ENCODE measurements around the gene FN3K.
"Not testable (repeated sequence)": the region's sequence is repeated elsewhere in the genome, so short reads cannot be mapped to it uniquely, and the experiment has no call there.

The FN3K gene

DNA sequence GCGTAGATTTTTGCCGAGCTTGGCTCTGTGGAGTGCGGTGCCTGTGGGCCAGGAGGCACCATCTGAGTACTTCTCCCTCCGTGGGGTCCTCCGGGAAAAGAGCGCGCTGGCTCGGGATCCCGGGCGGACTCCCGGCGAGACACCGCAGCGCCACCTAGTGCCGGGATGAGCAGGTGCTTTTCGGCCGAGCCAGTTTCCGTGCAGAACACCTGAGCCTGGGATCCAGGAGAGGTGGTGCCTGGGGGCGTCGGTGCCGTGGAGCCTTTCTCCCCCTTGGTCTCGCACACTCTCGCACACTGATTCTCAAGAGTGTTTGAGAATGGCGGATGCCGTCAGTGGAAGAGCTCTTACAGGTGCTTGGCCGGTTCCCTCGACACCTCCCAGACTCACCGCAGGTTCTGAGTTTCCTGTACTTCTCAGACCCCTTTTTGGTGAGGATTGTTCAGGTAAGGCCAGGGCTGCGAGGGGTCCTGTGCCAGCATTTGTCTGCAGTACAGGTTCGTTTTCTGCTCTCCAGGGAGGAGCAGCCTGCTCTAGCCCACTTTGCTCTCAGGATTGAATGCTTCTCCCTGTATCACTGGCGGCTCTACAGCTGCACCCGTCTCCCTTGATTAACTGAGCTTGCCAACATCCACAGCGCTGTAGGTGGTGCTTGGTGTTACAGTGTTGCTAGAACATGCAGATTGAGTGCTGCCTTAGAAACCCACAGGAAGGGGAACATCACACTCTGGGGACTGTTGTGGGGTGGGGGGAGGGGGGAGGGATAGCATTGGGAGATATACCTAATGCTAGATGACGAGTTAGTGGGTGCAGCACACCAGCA lies 39.8 kb downstream of the FN3K start:
- DNase-seq = peak; percentile 26

DNA sequence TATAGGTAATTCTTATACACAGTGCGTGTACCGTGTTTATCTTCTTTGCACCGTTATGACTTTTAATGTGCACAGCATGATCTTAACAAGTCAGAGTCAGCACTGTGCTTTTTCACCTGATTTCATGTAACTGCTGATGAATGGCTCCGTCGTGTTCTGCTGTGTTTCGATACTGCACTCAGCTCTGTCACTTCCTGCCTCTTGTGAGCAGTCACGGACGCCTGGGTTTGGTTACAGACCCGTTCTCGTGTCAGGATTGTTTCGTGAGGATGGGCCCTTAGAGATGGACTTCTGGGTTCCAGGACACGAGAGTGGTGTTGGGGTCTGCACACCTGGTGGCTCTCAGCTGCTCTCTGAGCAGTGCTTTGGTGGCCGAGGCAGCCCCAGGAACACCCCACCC lies 41.0 kb downstream of the FN3K start:
- no peak for DNase-seq

DNA sequence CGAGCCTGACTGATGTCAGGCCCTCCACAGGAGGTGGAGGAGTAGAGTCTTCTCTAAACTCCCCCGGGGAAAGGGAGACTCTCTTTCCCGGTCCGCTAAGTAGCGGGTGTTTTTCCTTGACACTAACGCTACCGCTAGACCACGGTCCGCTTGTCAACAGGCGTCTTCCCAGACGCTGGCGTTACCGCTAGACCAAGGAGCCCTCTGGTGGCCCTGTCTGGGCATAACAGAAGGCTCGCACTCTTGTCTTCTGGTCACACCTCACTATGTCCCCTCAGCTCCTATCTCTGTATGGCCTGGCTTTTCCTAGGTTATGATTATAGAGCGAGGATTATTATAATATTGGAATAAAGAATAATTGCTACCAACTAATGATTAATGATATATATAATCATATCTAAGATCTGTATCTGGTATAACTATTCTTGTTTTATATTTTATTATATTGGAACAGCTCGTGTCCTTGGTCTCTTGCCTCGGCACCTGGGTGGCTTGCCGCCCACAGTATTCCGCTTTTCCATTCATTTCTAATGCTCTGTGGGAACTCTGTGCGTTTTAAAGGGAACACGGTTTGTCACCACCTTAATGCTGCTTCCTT lies 42.5 kb downstream of the FN3K start:
- peak; percentile 18 for DNase-seq

DNA sequence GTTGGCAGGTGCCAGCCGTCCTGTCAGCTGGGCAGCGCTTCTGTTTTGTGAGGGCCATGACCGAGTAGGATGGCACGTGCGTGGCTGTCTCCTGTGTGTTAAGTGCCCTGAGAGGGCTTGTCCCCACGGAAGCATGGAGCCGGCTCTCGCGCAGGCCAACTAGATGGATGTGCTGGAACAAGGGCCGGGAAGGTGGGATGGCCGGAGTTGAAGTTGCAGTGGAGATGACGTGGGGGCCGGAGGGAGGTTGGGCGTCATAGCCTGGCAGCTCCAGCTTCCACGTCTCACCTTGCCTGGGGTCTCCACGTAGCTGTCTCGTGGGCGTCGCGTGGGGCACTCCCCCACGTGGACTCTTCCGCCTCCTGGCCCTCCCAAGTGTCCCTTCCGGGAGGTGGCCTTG lies 44.1 kb downstream of the FN3K start:
- no peak for DNase-seq

DNA sequence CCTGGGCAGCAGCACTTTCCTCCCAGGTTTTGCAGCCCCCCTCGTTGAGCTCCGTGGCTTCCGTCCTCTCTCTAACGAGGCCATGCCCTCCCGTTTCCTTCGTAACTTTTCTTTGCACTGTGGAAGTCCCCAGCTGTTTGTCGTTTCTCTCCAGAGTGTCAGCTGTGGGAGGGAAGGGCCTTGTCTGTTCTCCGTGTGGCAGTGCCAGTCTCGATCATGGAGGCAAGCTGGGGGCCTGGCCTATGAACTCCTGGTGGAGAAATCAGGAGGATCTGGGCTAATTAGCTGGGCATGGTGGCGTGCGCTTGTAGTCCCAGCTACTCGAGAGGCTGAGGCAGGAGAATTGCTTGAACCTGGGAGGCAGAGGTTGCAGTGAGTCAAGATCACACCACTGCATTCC lies 44.8 kb downstream of the FN3K start:
- DNase-seq = no peak

DNA sequence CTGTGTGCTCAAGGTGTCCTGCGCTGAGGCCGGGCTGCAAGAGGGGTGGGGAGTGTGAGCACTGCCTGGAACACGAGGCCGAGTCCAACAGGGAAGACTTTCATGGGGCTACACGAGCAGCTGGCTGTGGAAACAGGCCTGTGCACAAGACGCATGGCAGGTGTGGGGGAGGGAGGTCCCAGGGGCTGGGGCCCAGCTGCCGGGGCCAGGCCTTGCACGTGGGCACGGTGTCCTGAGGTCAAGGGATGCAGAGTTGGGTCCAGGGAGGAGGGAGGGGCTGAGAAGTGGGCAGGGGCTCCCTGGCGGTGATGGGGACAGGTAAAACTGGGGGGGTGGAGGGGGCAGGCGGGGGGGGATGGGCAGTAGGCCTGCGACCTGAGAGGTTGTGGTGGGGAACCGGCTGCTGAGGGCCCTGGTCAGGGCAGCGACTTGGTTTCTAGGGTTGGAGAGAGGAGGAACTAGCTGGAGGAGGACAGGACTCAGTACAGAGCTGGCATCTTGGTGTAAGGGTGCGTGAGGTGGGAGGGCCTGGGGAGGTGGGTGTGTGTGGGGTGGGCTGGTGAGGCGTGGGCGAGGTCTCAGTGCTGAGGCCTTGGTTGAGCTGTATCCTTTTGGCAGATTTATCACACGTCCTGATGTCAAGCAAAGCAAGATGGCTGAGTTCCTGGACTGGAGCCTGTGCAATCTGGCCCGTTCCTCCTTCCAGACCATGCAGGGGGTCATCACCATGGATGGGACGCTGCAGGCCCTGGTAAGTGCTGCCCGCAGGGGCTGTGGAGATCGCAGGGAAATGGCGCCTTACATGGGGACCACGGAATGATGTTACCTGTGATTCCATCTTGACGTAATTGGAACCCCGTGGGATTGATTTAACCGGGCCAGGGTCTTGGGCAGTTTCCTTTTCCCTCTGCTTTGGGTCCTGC lies 45.8 kb downstream of the FN3K start:
- no peak for DNase-seq

DNA sequence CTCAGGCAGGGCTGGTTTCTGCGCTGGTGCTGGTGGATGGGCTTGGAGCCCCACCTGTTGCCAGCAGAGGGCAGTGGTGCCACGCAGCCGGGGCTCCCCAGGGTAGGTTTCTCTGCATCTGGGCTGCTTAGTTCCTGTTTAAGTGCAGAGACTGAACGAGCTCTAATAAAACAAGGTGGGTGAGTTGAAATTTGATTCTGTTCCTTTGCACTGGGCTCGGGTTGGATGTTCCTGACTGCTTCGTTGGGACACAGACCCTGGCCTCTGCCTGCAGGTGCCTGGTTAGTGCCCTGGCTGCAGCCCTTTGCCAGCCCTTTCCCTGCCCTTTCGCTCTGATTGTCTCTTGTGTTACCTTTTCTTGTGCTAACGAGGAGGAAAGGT lies 46.5 kb downstream of the FN3K start:
- peak; percentile 82 for DNase-seq

DNA sequence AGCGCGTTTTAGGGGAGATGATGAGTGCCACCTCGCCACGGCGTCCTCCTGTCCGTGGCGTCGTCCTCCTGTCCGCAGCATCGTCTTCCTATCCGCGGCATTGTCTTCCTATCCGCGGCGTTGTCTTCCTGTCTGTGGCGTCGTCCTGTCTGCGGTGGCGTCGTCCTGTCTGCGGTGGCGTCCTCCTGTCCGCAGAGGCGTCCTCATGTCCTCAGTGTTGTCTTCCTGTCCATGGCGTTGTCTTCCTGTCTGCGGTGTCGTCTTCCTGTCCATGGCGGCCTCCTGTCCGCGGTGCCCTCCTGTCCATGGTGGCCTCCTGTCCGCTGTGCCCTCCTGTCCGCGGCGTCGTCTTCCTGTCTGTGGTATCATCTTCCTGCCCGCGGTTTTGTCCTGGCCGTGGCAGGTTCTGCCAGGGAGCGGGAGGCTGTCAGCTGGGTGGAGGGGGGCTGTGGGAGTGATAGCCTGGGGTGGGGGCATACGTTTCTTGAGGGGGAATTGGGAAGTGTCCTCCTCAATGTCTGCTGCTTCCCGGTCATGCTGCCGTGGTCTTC lies 47.3 kb downstream of the FN3K start:
- DNase-seq = peak; percentile 32

DNA sequence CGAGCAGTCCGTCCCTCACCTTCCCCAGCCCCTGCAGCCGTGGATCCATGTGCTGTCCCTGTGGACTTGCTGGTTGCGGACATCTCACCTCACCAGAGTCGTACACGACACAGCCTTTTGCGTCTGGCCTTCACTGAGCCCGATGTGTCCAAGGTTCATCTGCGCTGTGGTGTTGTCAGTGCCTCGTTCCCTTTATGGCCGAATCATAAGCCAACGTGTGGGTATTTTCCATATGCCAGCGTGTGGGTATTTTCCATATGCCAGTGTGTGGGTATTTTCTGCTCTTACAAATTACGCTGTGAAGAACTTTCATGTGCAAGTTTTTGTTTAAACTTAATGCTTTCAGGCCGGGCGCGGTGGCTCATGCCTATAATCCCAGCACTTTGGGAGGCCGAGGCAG lies 48.1 kb downstream of the FN3K start:
- DNase-seq = no peak

DNA sequence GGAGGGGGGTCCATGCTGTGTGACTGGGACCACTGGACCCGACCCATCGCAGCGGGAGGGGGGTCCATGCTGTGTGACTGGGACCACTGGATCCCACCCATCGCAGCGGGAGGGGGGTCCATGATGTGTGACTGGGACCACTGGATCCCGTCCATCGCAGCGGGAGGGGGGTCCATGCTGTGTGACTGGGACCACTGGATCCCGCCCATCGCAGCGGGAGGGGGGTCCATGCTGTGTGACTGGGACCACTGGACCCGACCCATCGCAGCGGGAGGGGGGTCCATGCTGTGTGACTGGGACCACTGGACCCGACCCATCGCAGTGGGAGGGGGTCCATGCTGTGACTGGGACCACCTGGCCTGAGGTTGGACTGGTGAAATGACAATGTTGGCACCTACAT lies 50.2 kb downstream of the FN3K start:
- DNase-seq = not testable (repeated sequence)

DNA sequence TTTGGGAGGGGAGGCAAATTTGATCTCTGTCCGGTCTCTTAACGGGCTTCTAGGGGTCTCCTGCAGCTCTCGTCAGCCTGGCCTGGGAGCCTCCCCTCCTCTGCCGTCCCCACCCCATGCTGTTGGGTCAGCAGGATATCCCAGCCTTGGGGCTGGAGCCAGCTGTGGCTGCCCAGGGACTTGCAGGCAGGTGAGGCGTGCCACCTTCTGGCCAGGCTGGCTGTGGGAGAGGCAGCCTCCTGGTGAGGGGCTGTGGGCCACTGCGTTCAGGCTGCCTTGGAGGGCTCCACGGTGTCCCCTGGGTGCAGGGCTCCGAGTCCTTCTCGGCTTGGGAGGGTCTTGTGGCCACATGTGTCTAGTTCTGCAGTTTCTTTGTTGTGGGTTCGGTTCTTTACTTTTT lies 51.0 kb downstream of the FN3K start:
- no peak for DNase-seq

DNA sequence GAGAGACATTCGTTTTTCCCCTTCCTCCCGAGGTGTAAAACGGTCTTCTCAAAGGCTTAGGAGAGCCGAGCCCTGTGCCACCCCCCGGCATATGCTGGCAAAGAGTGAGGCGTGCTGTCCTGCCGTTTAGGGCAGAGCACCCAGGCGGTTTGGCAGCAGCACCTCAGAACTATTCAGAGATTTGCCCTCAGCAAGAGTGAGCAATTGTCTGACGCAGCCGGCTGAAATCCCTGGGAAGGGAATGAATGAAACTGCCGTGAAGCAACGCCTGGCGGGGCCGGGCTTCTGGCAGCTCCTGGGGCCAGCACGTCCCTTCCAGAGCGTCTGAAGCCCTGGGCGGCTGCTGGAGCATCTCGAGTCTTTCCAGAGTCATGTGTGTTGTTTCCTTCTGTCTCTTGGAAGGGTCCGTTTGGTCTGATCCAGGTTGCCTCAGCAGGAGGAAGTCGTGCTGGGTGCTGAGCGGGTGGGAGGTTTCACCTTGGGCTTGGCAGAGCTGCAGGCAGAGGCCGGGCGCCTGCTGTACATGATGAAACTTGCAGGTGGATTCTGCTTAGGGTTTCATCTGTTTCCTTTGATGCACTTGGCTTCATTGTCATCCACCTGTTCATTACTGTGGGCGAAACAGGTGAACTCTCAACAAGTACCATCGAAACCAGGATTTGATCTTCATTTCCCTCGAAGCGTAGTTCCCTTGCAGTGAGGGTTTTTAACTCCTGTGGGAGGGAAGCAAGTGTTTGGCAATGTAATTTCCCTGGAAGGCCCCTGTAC lies 51.9 kb downstream of the FN3K start:
- no peak for DNase-seq

DNA sequence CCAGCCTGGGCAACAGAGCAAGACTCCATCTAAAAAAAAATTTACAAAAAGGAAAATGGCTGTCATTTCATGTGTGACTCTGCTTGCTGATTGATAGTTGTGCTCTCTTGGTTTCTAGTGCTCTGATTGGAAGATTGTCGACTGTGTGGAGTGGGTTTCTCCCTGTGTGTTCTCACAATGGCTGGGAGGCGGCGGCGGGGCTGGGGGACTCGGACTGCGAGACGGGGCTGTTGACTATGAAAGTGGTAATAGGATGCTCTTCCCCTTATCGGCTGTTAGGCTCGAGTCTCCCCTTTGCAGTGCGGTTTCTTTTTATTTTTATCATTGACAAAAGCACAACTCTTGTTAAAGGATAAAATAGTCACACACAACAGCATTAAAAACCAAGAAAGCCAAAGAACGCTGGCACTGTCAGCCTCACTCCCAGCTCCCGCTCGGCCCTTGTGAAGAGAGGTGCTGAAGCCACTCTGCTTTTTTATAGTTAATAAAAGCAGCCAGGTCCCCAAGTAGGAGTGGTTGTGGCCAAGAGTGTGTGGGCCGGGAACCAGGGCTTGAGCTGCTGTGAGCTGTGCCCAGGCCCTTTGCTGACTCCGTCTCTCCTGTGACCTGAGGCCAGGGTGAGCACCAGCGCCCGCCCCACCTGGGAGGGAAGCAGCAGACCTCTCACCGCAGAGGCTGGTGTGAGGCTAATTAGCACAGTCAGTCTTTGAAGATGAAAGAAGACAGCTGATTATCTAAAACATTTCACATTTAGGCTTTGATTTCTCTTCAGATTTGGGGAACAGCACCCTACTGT lies 53.0 kb downstream of the FN3K start:
- no peak for DNase-seq

DNA sequence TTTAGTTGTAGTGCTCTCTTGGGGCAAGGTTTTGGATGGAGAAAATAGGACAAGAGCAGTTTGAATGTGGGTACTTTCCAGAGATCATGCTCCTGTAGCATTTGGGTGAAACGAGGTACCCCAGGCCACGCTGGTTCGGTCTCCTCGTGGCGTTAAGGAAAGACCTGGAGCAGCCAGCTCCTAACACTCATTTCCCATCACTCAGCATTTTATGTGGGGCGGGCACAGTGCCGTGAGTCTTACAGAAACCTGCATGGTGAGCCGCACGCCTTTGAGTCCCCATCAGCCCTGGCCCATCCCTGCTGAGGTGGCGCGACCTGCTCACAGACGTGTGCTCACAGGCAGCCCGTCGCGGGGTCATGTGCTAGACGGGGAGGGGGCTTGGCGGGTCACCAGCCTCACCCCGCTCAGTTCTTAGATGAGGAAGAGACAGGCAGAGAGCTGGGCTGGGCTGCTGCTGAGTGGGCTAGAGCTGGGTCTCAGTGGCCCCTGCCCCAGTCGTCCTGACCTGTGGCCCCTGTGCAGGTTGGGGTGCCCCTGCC lies 53.7 kb downstream of the FN3K start:
- no peak for DNase-seq

DNA sequence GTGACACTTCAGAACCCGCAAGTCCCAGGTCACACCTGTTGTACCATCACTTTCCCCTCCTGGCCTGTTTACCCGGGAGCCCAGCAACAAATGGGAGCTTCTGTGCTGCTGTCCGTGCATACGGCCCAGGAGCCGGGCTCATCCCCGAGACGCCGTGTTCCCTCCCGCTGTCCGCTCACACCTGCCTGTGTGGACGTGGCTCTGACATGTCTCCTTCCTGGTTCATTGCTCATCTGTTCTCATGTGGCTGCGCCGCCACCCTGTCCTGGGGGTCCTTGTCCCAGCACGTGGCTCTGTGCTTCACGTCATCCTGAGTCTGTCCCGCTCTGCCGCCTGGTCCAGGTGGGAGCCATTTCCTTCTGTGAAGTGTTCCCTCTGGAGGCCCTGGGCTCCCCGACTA lies 54.4 kb downstream of the FN3K start:
- no peak for DNase-seq

DNA sequence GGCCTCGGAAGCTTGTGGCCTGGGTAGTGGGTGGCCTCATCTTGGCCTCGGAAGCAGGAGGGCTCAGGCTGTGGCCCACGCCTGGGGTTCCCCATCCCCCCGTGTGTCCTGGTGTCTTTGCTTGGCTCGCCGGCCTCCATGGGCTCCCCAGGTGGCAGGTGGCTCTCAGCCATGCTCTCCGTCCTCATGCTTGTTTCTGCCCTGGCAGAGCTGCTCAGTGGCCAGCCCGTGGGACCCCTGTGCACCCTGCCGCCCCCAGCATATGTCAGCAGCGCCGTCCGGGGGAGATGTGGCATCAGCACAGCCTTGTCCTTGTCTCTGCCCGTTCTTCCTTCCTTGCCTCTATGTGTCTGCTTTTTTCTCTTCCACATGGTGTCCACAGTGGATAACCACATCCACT lies 55.0 kb downstream of the FN3K start:
- no peak for DNase-seq

DNA sequence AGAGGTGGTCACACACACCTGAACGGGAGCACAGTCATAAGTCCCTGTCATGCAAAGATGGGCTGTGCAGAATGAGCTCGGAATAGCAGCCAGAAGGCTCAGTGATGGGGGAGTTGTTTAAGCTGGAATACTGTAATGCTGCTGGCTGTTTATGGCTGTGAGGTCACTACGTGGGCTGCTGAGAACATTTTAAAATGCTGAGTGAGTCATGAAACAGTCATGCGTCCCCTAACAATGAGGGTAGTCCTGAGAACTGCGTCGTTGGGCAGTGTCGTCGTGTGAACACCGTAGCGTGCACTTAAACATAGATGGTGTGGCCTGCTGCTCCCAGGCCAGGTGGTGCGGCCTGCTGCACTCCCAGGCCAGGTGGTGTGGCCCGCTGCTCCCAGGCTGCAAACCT lies 56.1 kb downstream of the FN3K start:
- DNase-seq = no peak

DNA sequence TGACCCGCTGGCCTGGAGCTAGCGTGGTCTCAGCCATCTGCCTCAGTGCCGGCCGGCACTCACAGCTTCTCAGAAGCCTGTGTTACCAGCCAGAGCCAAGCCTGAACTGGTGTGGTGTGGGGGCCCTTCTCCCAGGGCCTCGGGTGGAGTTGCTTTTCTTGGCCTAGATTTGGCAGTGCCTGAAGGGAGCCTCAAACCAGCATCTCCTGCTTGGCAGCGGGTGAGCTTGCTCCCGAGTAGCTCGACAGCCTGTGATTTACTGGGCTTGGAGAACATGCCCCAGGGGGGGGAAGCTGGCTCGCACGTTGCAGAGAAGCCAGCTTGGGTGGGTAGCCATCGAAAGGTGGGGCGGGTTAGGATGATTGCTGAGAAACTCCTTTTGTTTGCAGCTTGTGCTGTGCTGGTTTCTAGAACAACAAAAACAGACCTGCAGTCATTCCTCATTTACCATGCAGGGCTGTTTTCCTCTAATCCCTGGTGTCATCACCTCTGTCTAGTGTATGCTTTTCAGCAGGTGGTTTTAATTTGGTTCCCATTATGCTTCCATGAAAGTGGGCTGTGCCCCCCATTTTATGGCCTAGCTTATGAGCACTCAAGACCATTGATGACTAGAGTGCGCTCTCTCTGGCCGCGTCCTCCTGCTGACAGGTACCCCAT lies 58.7 kb downstream of the FN3K start:
- DNase-seq = no peak

DNA sequence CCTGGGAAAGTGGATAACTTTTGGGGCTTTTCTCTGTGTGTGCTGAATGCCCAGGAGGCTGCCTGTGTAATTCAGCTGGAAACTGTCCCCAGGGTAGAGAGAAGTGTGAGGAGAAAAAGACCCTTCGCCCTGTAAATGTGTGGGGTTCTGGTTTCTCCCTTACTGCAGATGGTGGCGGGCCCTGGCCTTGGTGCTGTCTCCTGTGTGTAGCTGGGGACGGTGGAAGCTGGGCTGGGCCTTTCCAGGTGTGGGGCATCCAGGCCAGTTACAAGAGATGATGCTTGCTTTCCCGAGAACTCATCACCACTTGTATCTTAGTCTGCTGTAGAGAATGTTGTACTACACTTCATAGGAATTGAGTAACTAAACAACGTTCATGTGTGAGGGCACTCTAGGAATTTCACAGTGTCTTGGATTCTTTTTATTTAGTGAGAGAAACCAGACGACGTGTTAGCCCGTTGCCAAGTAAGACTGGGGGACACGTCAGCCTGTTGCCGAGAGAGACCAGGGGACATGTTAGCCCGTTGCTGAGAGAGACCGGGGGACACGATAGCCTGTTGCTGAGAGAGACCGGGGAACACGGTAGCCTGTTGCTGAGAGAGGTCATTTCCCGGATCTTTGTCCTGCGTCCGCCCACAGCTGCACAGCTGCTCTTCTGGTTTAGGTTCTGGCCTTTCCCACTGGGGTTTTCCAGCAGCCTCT lies 59.5 kb downstream of the FN3K start:
- DNase-seq = no peak

DNA sequence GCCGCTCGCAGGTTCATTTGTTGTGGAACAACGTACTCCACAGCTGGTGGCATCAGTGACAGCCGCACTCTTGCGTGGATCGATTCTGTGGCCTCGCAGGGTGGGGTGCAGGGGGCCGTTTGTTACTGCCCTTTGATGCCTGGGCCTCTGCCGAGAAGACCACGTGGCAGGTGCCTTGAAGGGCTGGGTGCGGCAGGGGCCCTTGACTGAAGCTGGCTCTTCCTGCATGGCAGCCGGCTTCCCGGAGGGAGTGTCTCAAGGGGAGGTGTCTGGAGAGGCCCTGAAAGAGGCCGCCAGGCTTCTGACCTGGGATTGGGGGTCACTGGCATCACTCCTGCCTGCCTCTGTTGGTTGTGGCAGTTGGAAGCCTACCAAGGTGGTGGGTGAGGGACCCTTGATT lies 60.2 kb downstream of the FN3K start:
- no peak for DNase-seq
